Astrocyte of the hippocampus (primary cell): ENCODE data around the gene RPL26.

Source experiments
- DNase-seq: peaks from one replicate; pipeline ENCODE4 v3.0.0; 2011; ENCODE audit warnings: low read depth, low spot score

RPL26 gene

GRCh38 chr17:8383143-8383822 is at the start of gene RPL26:
TSS of gene RPL26 (minus strand) at chr17:8383193. CDS start at chr17:8382310, 883 bp downstream.
- DNase-seq, result peak; percentile 98

DNA sequence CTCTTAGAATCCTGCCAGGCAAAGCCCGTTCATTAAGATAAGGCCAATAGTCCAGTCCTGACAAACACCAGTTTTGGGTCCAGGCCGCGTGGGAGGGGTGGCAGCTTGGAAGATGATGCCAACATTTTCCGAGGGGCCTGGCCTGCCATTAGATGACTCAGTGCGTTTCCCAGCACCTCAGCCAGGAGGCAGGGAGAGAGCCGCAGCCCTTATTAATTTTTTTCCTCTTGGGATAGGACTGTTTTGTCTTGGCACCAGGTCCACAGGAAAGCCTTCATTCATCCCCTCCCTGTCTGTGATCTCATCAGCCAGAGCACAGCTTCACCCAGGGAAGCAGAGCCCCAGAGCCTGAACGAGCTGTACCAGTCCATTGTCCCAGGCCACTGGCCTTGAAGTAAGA is 48.0 kb upstream of the RPL26 start:
- peak; percentile 84 for DNase-seq

DNA sequence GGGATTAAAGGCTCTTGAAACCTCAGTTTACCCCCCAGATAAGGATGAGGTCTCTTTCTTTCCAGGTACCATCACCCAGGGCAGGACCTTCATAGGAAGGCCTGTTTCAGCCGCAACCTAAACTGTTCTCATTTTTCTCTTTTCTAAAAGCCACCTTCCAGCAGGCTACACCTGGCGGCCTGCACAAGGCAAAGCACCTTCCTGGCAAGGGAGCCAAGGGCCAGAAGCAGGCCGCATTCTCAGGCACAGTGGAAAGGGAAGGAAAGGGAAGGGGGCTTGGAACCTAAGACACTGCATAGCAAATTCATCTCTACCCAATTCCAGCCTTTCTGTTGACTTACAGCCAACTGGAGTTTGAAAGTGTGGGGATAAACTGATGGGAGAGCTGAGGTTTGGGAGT is 43.8 kb upstream of the RPL26 start:
- no peak for DNase-seq

DNA sequence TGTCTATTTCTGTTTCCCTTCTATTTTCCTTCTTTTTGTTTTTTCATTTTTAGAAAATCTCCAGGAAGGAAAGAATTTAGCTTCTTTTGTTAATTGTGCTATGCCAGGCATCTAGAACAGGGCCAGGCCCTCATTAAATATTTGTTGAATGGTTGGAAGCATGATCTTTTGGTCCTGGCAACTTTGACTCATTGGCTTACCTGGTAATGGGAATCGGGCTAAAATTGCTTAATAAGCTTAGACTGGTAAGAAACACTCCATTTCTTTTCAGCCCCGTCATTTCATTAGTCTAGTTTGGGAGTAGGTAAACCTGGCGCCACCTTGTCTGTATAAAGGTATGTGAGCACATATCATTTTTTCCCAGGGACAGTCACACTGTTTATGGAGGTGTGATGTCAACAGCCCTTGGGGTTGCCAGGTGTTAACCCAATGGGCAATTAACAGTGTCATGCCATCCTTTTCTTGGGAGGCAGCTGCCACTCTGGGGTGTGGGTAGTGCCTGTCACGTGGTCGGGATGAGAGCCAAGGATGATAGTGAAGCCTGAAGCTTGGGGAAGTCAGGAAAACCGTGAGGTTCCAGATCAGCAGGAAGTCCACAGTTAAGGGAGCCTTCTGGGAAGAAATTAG is 43.2 kb upstream of the RPL26 start:
- no peak for DNase-seq

DNA sequence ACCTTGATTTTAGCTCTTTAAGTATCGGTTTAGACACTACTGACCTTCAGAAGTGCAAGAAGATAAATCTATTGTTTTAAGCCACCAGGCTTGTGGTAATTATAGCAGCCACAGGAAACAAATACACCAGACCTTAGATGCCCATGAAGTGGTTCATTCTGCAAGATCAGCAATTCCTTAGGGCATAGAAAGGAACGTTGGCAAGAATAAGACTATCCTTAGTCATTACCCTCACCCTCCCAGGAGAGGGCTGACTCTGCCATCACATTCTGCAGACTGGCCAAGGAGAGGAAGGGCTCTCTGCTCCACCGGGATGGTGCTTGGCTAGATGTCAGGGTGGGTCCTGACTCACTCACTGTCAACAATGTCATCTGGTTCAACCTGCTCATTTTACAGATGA is 38.6 kb upstream of the RPL26 start:
- DNase-seq, result no peak

DNA sequence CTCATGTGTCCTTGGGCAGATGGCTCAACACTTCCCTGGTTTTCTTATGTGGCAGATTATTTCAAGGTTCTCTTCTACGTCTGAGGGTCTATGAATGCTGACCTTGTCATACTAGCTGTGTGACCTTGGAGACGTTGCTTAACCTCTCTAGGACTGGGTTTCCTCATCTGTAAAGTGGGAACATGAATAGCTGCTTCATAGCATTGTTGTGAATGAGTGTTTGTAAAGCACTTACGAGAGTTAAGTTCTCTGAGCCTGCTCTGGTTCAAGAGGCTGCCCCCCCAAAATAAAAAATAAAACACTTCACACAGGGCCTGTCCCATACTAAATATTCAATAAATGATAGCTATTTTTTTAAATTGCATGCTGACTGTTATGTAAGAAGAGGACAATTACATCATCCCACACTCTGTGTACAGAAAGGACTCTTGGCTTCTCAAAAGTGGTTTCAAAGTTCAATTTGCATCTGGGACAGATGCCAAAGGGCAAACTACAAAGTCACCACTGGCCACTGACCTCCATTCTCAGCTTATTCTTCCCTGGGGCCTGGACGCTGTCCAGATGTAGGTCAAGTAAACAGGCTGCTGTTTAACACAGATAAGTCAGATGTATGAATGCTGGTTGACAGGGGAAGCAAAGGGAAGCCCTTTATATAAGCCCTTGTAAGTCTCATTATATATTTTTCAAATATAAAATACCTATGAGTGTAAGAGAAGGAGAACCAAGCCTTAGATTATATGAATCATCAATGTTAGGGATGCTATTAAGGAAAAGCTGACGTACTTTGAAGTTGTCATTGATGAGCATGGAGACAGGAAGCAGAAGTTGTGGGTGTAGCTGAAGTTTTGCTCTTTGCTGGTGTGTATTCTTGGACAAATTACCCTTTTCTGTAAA is 37.3 kb upstream of the RPL26 start:
- peak; percentile 57 for DNase-seq

DNA sequence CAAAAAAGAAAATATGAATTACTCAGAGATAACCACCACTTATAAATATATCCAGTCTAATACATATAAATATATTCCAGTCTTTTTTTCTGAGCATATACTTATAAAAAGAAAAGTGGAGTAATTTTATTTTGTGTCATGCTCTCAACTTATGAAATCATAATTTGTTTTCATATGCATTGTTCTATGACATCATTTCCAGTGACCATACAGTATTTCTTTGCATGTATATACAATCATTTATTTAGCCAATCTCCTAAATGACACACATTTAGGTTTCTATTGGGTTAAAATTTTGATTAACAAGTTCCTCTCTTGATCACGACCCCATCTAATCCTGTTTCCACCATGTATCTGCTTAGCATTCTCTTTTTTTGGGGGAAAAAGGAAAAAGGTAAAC is 36.3 kb upstream of the RPL26 start:
- DNase-seq, result no peak

GRCh38 chr17:8418471-8418870 is 35.5 kb upstream of the RPL26 start:
- no peak for DNase-seq

- no peak for DNase-seq
Observed at GRCh38 chr17:8417806-8418205, 34.8 kb upstream of the RPL26 start.

GRCh38 chr17:8413938-8414337 is 30.9 kb upstream of the RPL26 start:
- DNase-seq, result no peak

- DNase-seq, result no peak
Observed at GRCh38 chr17:8413328-8413727, 30.3 kb upstream of the RPL26 start.

- no peak for DNase-seq
Observed at GRCh38 chr17:8412089-8412488, 29.1 kb upstream of the RPL26 start.

- no peak for DNase-seq
Observed at GRCh38 chr17:8410883-8411238, 27.9 kb upstream of the RPL26 start.

GRCh38 chr17:8409966-8410882 is 27.2 kb upstream of the RPL26 start:
- peak; percentile 93 for DNase-seq

DNA sequence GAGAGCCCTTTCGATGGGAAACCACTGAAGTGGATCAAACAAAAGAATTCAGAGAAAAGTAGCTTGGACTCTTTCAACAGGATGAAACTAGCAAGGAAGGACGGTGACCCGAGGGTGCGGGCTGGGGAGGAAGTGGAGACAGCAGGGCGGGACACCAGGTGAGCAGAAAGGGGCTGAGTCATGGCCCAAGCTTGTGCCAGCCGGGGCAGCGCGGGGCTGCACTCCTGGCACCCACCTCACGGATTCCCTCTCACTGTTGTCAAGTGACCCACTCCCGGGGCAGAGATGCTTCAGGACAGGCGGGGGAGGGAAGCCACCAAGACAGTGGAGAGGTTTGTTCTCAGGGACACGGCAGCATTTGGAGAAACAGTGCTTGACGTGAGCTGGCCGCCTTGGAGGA is 25.4 kb upstream of the RPL26 start:
- DNase-seq, result no peak

DNA sequence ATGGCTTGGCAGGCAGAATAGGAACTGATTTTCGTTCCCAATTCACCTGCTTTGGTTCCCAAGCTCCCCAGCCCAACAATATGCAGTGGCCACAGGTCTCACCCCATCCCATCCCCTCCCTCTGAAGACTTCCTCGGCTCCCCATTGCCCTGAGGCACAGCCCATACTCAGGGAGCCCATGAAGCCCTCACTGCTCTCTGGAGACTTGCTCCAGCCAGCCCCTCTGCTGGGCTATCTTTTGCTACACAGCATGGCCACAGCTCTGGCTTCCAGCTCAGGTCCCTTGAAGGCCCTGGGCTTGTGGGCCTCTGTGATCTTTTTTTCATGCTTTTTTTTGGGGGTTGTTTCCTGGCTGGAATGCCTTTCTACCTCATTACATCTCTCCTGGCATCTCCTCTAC is 23.2 kb upstream of the RPL26 start:
- DNase-seq, result no peak

DNA sequence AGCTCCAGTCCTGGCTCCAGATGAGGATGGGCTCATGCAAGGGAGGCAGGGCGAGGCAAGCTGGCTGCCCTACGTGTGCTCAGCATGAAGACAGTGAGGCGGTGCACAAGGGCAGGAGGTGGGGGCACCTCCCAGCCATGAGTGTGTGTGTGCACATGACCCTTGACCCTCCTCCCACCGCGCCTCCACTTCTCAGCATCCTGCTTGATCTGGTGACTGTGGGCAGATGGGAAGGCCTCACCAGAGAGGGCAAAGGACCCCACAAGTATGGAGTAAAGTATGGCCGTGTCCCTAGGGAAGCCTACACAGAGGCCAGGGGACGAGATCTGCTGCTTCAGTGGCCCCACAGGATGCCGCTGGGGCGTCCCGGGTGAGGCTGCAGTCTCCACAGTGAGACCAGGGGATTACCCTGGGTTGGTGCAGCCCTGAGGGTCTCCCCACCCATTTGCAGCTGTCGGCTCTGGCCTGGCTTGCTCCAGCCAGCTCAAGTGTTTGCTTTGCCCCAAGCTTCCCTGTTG is 22.6 kb upstream of the RPL26 start:
- no peak for DNase-seq

DNA sequence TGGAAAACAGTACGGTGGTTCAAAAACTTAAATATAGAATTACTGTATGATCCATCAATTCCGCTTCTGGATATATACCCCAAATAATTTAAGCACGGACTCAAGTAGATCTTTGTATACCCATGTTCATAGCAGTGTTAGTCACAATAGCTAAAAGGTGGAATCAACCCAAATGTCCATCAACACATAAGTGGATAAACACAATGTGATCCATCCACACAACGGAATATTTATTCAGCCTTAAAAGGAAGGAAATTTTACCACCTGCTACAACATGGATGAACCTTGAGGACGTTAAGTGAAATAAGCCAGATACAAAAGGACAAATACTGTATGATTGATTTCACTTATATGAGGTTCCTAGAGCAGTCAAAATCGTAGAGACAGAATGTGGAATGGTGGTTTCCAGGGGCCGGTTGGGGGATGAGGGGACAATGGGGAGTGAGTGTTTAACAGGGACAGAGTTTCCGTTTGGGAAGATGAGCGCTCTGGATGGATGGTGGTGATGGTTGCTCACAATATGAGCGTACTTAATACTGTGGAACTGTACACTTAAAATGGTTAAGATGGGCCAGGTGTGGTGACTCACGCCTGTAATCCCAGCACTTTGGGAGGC is 20.0 kb upstream of the RPL26 start:
- no peak for DNase-seq

DNA sequence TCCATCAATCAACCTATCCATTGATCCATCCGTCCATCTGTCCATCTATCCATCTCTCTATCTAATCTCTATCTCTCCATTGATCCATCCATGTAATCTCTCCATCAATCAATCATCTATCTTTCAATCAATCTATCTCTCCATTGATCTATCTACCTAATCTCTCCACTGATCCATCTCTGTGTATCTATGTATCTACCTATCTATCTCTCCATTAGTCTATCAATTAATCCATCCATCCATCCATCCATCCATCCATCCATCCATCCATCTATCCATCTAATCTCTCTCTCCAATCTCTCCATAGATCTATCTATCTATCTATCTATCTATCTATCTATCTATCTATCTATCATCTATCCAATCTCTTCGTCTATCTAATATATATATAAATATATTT is 18.1 kb upstream of the RPL26 start:
- DNase-seq, result no peak

DNA sequence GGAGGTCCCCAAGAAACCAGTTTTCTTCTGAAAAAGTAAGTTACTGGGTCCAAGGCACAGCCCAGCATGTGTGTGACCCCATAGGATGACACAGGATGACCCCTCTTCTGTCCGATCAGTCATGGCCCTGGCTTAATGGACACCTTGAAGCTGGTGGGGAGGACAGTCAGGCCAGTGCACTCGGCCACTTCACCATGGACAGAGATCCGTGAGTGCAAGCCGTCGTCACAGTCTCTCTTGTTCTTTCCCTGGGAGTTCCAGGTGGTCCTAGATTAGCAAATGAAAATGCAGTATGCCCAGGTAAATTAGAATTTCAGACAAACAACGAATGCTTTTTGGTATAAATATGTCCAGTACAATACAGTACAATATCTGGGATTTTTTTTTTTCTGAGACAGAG is 16.0 kb upstream of the RPL26 start:
- DNase-seq, result no peak

GRCh38 chr17:8397636-8398035 is 14.6 kb upstream of the RPL26 start, which contains the start of gene RNF222:
TSS of gene RNF222 (minus strand) at chr17:8397827. CDS start at chr17:8393461, 4,366 bp downstream.
- DNase-seq, result no peak
